Right atrium auricular region (tissue), 2 donors: ENCODE measurements around the gene CDKN2AIPNL. TPM values are rescaled to one million over a fixed set of nuclear protein-coding genes. Genes with fewer than 3 reads are reported as not detected.
A peak's percentile ranks its signal among the peaks of the same experiment; 100 is the strongest.
"Not testable (repeated sequence)": the region's sequence is repeated elsewhere in the genome, so short reads cannot be mapped to it uniquely, and the experiment has no call there.

Experiments used
- DNase-seq: peaks from one replicate; pipeline ENCODE4 v3.0.0-alpha.2; 2019; ENCODE audit warnings: low spot score
- H3K27ac ChIP-seq, 2 donors: fragments of 200-600 bp; sonication (generic); 1 replicate in 1 of 2; 2 replicates in 1 of 2; pipeline ENCODE4 v1.5.1; 2016 to 2019
- H3K27me3 ChIP-seq, 2 donors: fragments of 200-600 bp; sonication (generic); one replicate each; pipeline versions ENCODE4 v1.5.1 to v1.6.0; 2017 to 2019
- H3K36me3 ChIP-seq: fragments of 200-600 bp; sonication (generic); one replicate; pipeline ENCODE4 v1.5.1; 2016
- H3K4me1 ChIP-seq, 2 donors: fragments of 200-600 bp; sonication (generic); one replicate each; pipeline versions ENCODE4 v1.5.1 to v1.6.0; 2017 to 2019
- H3K4me3 ChIP-seq, 2 donors: fragments of 200-600 bp; sonication (generic); 1 replicate in 1 of 2; 2 replicates in 1 of 2; pipeline ENCODE4 v1.5.1; 2017 to 2019; ENCODE audit warnings: mild to moderate bottlenecking in 1 of 2, moderate library complexity in 1 of 2
- H3K9me3 ChIP-seq, 2 donors: fragments of 200-600 bp; sonication (generic); one replicate each; pipeline ENCODE4 v1.5.1; 2019
- CTCF ChIP-seq, 2 donors: fragments of 200-600 bp; sonication (generic); IDR thresholded peaks; one replicate each; pipeline ENCODE4 v1.5.1; 2019; ENCODE audit warnings: antibody characterized with exemption in 2 of 2
- total RNA-seq, 2 donors: library from RNA; depleted of rRNA; stranded (reverse); fragments of >200 nt; gene quantifications; one replicate each; pipeline ENCODE4 v1.1.0, GENCODE V29; 2016

CDKN2AIPNL gene
- total RNA-seq, 2 donors from 2014 or later = 28.2 to 32.8 TPM

GRCh38 chr5:134383980-134384697 is 27.5 kb downstream of the CDKN2AIPNL start:
- DNase-seq = no peak
- H3K27ac ChIP-seq = no peak overlapping the region
- no peaks in the 10 kb centered on the region for H3K27me3 ChIP-seq
- peaks cover 92% of the 10 kb centered on the region for H3K36me3 ChIP-seq
- no peak for TF ChIP-seq CTCF (IDR thresholded peaks at IDR 0.05)
- H3K4me1 ChIP-seq = no peaks in the 10 kb centered on the region
- H3K9me3 ChIP-seq = no peaks in the 10 kb centered on the region
- H3K4me3 ChIP-seq = no peak overlapping the region

- not testable (repeated sequence) for H3K4me1 ChIP-seq, H3K9me3 ChIP-seq, H3K27me3 ChIP-seq, H3K27ac ChIP-seq, DNase-seq, H3K4me3 ChIP-seq
- peaks cover 74% of the 10 kb centered on the region for H3K36me3 ChIP-seq
Observed at GRCh38 chr5:134382204-134382603, 29.5 kb downstream of the CDKN2AIPNL start.

- H3K4me1 ChIP-seq = peaks cover 0 to 4% of the 10 kb centered on the region in 2 donors
- H3K27ac ChIP-seq = no peak overlapping the region
- H3K27me3 ChIP-seq = no peaks in the 10 kb centered on the region
- no peak overlapping the region for H3K4me3 ChIP-seq
- no peak for TF ChIP-seq CTCF (IDR thresholded peaks at IDR 0.05)
- no peak for DNase-seq
- H3K36me3 ChIP-seq = peaks cover 62% of the 10 kb centered on the region
- no peaks in the 10 kb centered on the region for H3K9me3 ChIP-seq
Observed at GRCh38 chr5:134380346-134380745, 31.3 kb downstream of the CDKN2AIPNL start.

- H3K4me3 ChIP-seq = no peak overlapping the region
- H3K27me3 ChIP-seq = no peaks in the 10 kb centered on the region
- TF ChIP-seq CTCF (IDR thresholded peaks at IDR 0.05) = no peak
- H3K27ac ChIP-seq = no peak overlapping the region
- H3K9me3 ChIP-seq = no peaks in the 10 kb centered on the region
- H3K36me3 ChIP-seq = peaks cover 13% of the 10 kb centered on the region
- DNase-seq = no peak
- H3K4me1 ChIP-seq = peaks cover 0 to 37% of the 10 kb centered on the region in 2 donors
Observed at GRCh38 chr5:134374232-134374631, 37.4 kb downstream of the CDKN2AIPNL start.

GRCh38 chr5:134373633-134374032 is 38.0 kb downstream of the CDKN2AIPNL start:
- Histone ChIP-seq H3K4me1 (peaks cover 0 to 37% of the 10 kb centered on the region in 2 donors), H3K36me3 (peaks cover 13% of the 10 kb centered on the region), H3K4me3 (peak overlapping the region; percentile 78 to 98)
- not testable (repeated sequence) for H3K9me3 ChIP-seq, H3K27me3 ChIP-seq, H3K27ac ChIP-seq, DNase-seq

GRCh38 chr5:134371834-134372340 is 39.8 kb downstream of the CDKN2AIPNL start:
- Histone ChIP-seq H3K4me1 (peaks cover 0 to 40% of the 10 kb centered on the region in 2 donors), H3K4me3 (peak overlapping the region; percentile 78 to 98), H3K36me3 (peaks cover 13% of the 10 kb centered on the region), H3K27ac (peak overlapping the region; percentile 98 to 100), H3K9me3 (no peaks in the 10 kb centered on the region), H3K27me3 (no peaks in the 10 kb centered on the region)
- TF ChIP-seq CTCF (IDR thresholded peaks at IDR 0.05) = no peak
- DNase-seq = peak; percentile 63
